ENCODE data around the gene WDR91.
"Not testable (repeated sequence)": the region's sequence is repeated elsewhere in the genome, so short reads cannot be mapped to it uniquely, and the experiment has no call there.

WDR91 gene

DNA sequence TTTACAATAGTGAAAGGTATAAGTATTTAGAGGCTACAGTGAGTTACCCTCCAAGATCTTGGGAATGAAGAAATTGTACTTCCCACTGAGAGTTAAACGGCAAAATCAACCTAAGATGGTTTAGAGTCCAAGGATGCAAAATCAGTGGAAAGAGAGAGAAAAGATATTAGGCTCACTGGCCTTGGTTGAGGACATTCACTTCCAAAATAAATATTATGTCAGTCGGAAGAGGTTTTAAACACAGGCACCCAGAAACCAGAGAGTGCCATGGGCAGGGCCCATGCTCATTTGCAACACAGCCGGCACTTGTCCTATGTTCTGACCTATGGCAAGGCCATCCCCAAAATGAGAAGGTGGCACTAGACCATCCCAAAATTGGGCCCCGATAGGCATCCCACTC lies 3.9 kb upstream of the WDR91 start:
- Mint-ChIP-seq H3K36me3 (ENCODE audit: low read depth) (no peaks in the 10 kb centered on the region), H3K27ac (no peak overlapping the region), H3K4me1 (ENCODE audit: low read depth) (peaks cover 10% of the 10 kb centered on the region), H3K4me3 (no peak overlapping the region), H3K9me3 (no peaks in the 10 kb centered on the region), H3K27me3 (ENCODE audit: low read depth) (peaks cover 11% of the 10 kb centered on the region)
- DNase-seq (ENCODE audit: low spot score), result no peak

- no peak for DNase-seq (ENCODE audit: low spot score)
- H3K4me1 Mint-ChIP-seq (ENCODE audit: low read depth), result peaks cover 10% of the 10 kb centered on the region
- H3K27me3 Mint-ChIP-seq (ENCODE audit: low read depth), result peaks cover 5% of the 10 kb centered on the region
- H3K4me3 Mint-ChIP-seq, result no peak overlapping the region
- no peaks in the 10 kb centered on the region for H3K36me3 Mint-ChIP-seq (ENCODE audit: low read depth)
- no peaks in the 10 kb centered on the region for H3K9me3 Mint-ChIP-seq
- H3K27ac Mint-ChIP-seq, result no peak overlapping the region
Observed at GRCh38 chr7:135213831-135214230, 2.5 kb upstream of the WDR91 start.

DNA sequence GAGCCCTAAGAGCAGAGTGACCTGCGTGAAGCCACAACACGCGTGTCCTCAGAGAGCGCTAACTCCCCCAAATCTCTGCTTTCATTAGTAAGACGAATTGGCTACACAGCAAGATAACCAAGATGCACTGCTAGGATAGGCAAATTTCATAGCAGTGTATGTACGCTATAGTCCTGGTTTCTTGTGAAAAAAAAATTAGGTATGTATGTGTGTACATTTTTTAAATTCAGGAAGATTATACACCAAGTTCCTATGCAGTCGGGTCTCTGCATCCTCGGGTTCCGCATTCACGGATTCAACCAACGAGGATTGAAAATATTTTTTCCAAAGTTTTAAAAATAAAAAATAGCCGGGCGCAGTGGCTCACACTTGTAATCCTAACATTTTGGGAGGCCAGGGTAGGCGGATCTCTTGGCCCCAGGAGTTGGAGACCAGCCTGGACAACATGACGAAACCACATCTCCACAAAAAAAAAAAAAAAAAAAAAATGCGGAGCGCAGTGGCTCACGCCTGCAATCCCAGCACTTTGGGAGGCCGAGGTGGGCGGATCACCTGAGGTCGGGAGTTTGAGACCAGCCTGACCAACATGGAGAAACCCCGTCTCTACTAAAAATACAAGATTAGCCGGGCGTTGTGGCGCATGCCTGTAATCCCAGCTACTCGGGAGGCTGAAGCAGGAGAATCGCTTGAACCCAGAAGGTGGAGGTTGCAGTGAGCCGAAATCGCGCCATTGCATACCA lies 790 bp upstream of the WDR91 start:
- Mint-ChIP-seq H3K27ac (peak overlapping the region; percentile 77), H3K4me3 (peak overlapping the region; percentile 96), H3K4me1 (ENCODE audit: low read depth) (peaks cover 24% of the 10 kb centered on the region)
- H3K27me3 Mint-ChIP-seq (ENCODE audit: low read depth); H3K36me3 Mint-ChIP-seq (ENCODE audit: low read depth); DNase-seq (ENCODE audit: low spot score); H3K9me3 Mint-ChIP-seq: not testable (repeated sequence)

DNA sequence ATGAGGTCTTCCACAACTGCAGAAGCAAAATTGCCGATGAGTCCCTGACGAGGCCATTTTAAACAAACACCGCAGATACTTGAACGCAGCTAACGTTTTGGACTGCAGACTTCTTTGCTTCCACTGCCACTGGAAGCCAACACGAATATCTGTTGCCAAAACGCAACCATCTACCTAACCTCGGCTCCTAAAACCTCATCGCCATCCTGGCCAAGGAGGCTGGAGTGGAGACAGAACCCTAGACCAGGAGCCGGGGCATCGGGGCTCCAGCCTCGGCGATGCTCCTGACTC lies 493 bp downstream of the WDR91 start:
- Mint-ChIP-seq H3K27me3 (ENCODE audit: low read depth) (no peaks in the 10 kb centered on the region), H3K9me3 (no peaks in the 10 kb centered on the region), H3K4me1 (ENCODE audit: low read depth) (peaks cover 30% of the 10 kb centered on the region), H3K4me3 (peak overlapping the region; percentile 96), H3K36me3 (ENCODE audit: low read depth) (peaks cover 11% of the 10 kb centered on the region), H3K27ac (peak overlapping the region; percentile 98)
- DNase-seq (ENCODE audit: low spot score), result no peak

DNA sequence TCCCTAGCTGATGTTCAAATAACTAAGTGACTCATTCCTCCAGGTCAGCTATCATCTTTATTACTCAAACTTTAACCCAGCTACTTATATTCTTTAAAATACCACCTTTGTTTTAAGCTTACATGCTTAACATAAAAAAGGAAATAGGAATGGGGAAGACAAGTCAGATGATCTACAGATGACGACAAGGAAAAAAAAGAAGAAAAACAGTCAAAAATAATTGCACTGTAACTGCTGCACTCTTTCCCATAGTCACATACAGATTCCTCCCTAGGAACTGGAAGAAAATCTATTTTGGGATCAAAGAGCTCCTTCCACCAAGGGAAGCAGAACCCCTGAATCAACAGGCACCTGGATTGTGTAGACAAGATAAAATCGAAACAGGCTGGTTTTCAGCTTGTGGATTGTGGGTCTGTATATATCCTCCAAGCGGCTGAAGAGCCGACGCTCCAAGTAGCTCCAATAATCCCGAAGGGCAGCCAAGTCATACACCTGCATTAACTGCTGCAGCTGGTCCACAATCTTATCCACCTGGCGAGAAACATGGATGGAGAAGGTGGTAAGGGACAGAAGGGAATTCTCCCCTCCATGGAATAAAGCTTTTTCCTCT lies 2.0 kb downstream of the WDR91 start:
- no peak overlapping the region for H3K4me3 Mint-ChIP-seq
- peaks cover 18% of the 10 kb centered on the region for H3K36me3 Mint-ChIP-seq (ENCODE audit: low read depth)
- no peaks in the 10 kb centered on the region for H3K27me3 Mint-ChIP-seq (ENCODE audit: low read depth)
- peaks cover 30% of the 10 kb centered on the region for H3K4me1 Mint-ChIP-seq (ENCODE audit: low read depth)
- no peaks in the 10 kb centered on the region for H3K9me3 Mint-ChIP-seq
- no peak overlapping the region for H3K27ac Mint-ChIP-seq
- no peak for DNase-seq (ENCODE audit: low spot score)

DNA sequence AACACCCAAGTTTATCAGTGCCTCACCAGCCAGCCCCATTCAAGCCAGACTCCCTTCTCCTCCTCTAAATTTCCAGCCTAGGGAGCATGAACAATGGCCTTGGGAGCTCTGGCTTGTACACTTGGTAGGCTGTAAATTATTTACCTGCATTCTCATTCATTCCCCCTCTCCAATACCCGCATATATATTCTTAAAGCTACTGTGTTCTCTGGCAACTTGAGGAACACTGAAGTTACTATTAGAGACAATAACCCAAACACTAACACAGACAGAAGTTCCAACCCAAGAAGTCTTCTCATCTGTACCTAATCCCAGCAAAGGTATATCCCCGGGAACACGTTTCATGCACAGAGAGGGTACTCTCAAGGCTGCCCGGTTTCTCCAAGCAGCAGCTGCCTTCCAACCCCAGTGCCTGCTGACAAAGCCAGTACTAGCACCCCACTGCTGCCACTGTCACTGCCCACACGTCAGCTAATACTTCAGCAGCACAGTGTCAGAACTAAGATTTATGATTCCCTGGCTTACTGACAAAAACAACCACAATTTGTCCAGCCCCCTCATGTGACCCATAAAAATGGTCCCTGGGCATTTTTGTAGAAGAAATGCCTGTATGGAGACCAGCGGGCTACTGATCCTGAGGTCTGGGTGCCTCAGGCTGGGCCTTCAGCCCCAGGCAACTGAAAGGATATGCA lies 3.1 kb downstream of the WDR91 start:
- Mint-ChIP-seq H3K27ac (no peak overlapping the region), H3K4me1 (ENCODE audit: low read depth) (peaks cover 33% of the 10 kb centered on the region), H3K27me3 (ENCODE audit: low read depth) (no peaks in the 10 kb centered on the region), H3K4me3 (peak overlapping the region; percentile 5), H3K9me3 (no peaks in the 10 kb centered on the region), H3K36me3 (ENCODE audit: low read depth) (peaks cover 24% of the 10 kb centered on the region)
- no peak for DNase-seq (ENCODE audit: low spot score)

- Mint-ChIP-seq H3K4me3 (no peak overlapping the region), H3K4me1 (ENCODE audit: low read depth) (peaks cover 33% of the 10 kb centered on the region), H3K27ac (no peak overlapping the region), H3K9me3 (no peaks in the 10 kb centered on the region), H3K27me3 (ENCODE audit: low read depth) (no peaks in the 10 kb centered on the region), H3K36me3 (ENCODE audit: low read depth) (peaks cover 24% of the 10 kb centered on the region)
- no peak for DNase-seq (ENCODE audit: low spot score)
Observed at GRCh38 chr7:135207406-135208101, 3.8 kb downstream of the WDR91 start.

- peaks cover 28% of the 10 kb centered on the region for H3K36me3 Mint-ChIP-seq (ENCODE audit: low read depth)
- H3K4me3 Mint-ChIP-seq, result no peak overlapping the region
- H3K4me1 Mint-ChIP-seq (ENCODE audit: low read depth), result peaks cover 36% of the 10 kb centered on the region
- no peaks in the 10 kb centered on the region for H3K27me3 Mint-ChIP-seq (ENCODE audit: low read depth)
- no peaks in the 10 kb centered on the region for H3K9me3 Mint-ChIP-seq
- no peak overlapping the region for H3K27ac Mint-ChIP-seq
- no peak for DNase-seq (ENCODE audit: low spot score)
Observed at GRCh38 chr7:135206941-135207391, 4.4 kb downstream of the WDR91 start.

DNA sequence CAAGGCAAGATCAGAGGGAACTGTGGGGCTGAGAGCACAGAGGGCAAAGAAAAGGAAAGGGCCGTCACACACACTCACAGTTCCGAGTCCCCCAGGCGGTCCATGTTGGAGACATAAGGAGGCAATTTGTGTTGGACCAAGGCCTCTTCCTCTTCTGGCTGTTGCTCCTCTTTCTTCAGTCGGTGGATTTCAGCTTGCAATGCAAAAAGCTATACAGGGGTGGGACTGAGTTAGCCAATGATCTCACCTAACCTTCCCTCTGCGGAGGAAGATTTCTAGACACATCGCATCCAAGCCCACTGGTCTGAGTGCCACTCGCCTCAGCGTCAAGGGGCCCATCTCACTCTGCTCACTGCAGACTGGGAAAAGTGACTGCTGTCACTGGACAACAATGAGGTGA lies 5.5 kb downstream of the WDR91 start:
- no peak for DNase-seq (ENCODE audit: low spot score)
- Mint-ChIP-seq H3K27me3 (ENCODE audit: low read depth) (no peaks in the 10 kb centered on the region), H3K27ac (no peak overlapping the region)

GRCh38 chr7:135204876-135205275 lies 6.5 kb downstream of the WDR91 start:
- H3K9me3 Mint-ChIP-seq, result no peaks in the 10 kb centered on the region
- H3K4me3 Mint-ChIP-seq, result no peak overlapping the region
- no peaks in the 10 kb centered on the region for H3K27me3 Mint-ChIP-seq (ENCODE audit: low read depth)
- no peak overlapping the region for H3K27ac Mint-ChIP-seq
- DNase-seq (ENCODE audit: low spot score), result no peak
- H3K4me1 Mint-ChIP-seq (ENCODE audit: low read depth), result peaks cover 29% of the 10 kb centered on the region
- H3K36me3 Mint-ChIP-seq (ENCODE audit: low read depth), result peaks cover 38% of the 10 kb centered on the region

More for the DNA sequence above, 5.5 kb downstream of the WDR91 start:
- H3K36me3 Mint-ChIP-seq (ENCODE audit: low read depth), result peaks cover 33% of the 10 kb centered on the region
- no peaks in the 10 kb centered on the region for H3K9me3 Mint-ChIP-seq
- H3K4me3 Mint-ChIP-seq, result no peak overlapping the region
- H3K4me1 Mint-ChIP-seq (ENCODE audit: low read depth), result peaks cover 36% of the 10 kb centered on the region

- Mint-ChIP-seq H3K27ac (no peak overlapping the region), H3K36me3 (ENCODE audit: low read depth) (peaks cover 38% of the 10 kb centered on the region), H3K4me1 (ENCODE audit: low read depth) (peaks cover 29% of the 10 kb centered on the region), H3K4me3 (no peak overlapping the region), H3K9me3 (no peaks in the 10 kb centered on the region), H3K27me3 (ENCODE audit: low read depth) (no peaks in the 10 kb centered on the region)
- no peak for DNase-seq (ENCODE audit: low spot score)
Observed at GRCh38 chr7:135204341-135204749, 7.0 kb downstream of the WDR91 start.

GRCh38 chr7:135201350-135201749 lies 10.0 kb downstream of the WDR91 start:
- DNase-seq (ENCODE audit: low spot score), result no peak
- Mint-ChIP-seq H3K4me1 (ENCODE audit: low read depth) (peaks cover 11% of the 10 kb centered on the region), H3K36me3 (ENCODE audit: low read depth) (peaks cover 42% of the 10 kb centered on the region), H3K4me3 (no peak overlapping the region), H3K27me3 (ENCODE audit: low read depth) (no peaks in the 10 kb centered on the region), H3K9me3 (no peaks in the 10 kb centered on the region), H3K27ac (no peak overlapping the region)

DNA sequence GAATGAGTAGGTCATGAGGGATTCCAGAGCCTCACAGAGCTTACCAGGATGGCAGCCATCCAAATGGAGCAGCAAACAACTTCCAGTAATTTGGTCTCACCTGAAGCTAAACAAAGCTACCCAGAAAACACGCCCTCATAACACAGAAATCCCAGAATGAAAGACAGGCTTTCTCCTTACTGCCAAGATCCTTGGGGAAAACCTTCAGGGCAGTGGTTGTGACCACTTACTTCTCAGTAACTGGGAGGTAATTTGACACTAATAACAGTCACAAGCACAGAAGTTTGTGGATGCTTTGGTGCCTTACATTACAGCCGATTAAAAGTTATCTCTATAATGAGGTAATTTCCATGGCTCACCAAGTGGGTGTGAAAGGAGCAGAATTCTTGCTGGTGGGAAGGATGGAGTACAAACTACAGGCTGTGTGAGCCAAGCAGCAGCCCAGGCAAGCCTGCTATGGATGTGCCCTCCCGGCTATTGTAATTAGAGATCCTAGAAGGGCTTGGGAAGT lies 10.4 kb downstream of the WDR91 start:
- DNase-seq (ENCODE audit: low spot score), result no peak
- Mint-ChIP-seq H3K27ac (no peak overlapping the region), H3K4me3 (no peak overlapping the region), H3K9me3 (no peaks in the 10 kb centered on the region), H3K36me3 (ENCODE audit: low read depth) (peaks cover 38% of the 10 kb centered on the region), H3K4me1 (ENCODE audit: low read depth) (peaks cover 10% of the 10 kb centered on the region), H3K27me3 (ENCODE audit: low read depth) (no peaks in the 10 kb centered on the region)

- Mint-ChIP-seq H3K27me3 (ENCODE audit: low read depth) (no peaks in the 10 kb centered on the region), H3K9me3 (no peaks in the 10 kb centered on the region), H3K4me1 (ENCODE audit: low read depth) (peaks cover 10% of the 10 kb centered on the region), H3K27ac (no peak overlapping the region), H3K36me3 (ENCODE audit: low read depth) (peaks cover 36% of the 10 kb centered on the region), H3K4me3 (no peak overlapping the region)
- DNase-seq (ENCODE audit: low spot score), result no peak
Observed at GRCh38 chr7:135199439-135199838, 11.9 kb downstream of the WDR91 start.
